ENCODE data around the gene VPS26B. TPM values are rescaled to one million over a fixed set of nuclear protein-coding genes. Genes with fewer than 3 reads are reported as not detected.

VPS26B gene
- total and polyA plus RNA-seq, 2 donors from 2014 or later: 20.5 to 34.6 TPM

DNA sequence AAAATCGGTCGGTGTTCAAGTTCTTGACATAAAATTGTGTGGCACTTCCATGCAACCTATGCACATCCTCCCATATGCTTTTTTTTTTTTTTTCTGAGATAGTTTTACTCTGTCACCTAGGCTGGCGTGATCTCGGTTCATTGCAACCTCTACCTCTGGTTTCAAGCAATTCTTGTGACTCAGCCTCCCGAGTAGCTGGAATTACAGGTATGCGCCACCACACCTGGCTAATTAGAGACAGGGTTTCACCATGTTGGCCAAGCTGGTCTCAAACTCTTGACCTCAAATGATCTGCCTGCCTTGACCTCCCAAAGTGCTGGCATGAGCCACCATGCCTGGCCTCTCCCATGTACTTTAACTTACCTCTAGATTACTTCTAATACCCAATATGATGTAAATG lies 66.7 kb downstream of the VPS26B start:
- TF ChIP-seq, protein P1, sequence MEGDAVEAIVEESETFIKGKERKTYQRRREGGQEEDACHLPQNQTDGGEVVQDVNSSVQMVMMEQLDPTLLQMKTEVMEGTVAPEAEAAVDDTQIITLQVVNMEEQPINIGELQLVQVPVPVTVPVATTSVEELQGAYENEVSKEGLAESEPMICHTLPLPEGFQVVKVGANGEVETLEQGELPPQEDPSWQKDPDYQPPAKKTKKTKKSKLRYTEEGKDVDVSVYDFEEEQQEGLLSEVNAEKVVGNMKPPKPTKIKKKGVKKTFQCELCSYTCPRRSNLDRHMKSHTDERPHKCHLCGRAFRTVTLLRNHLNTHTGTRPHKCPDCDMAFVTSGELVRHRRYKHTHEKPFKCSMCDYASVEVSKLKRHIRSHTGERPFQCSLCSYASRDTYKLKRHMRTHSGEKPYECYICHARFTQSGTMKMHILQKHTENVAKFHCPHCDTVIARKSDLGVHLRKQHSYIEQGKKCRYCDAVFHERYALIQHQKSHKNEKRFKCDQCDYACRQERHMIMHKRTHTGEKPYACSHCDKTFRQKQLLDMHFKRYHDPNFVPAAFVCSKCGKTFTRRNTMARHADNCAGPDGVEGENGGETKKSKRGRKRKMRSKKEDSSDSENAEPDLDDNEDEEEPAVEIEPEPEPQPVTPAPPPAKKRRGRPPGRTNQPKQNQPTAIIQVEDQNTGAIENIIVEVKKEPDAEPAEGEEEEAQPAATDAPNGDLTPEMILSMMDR (IDR thresholded peaks at IDR 0.05; ENCODE audit: borderline replicate concordance, extremely low read depth, insufficient read depth): no peak
- Histone ChIP-seq H3K4me1 (ENCODE audit: control insufficient read depth in 2 of 3, insufficient read depth in 2 of 3, low read depth in 1 of 3, low read length in 3 of 3) (no peaks in the 10 kb centered on the region), H3K27me3 (ENCODE audit: control insufficient read depth, insufficient read depth, low read length) (no peaks in the 10 kb centered on the region), H3K27ac (ENCODE audit: low read depth in 2 of 2, low read length in 2 of 2) (no peak overlapping the region), H3K9me3 (ENCODE audit: control insufficient read depth in 2 of 3, insufficient read depth in 1 of 3, low read length in 3 of 3) (no peaks in the 10 kb centered on the region), H3K4me3 (ENCODE audit: low read length in 3 of 3) (no peak overlapping the region), H3K9ac (ENCODE audit: low read length in 3 of 3) (no peak overlapping the region), H3K36me3 (ENCODE audit: control insufficient read depth in 2 of 3, insufficient read depth in 3 of 3, low read length in 3 of 3) (no peaks in the 10 kb centered on the region)
- DNase-seq (no peak), FAIRE-seq (no peak)
- intact Hi-C loops (cut with DNase I): no loop called here

DNA sequence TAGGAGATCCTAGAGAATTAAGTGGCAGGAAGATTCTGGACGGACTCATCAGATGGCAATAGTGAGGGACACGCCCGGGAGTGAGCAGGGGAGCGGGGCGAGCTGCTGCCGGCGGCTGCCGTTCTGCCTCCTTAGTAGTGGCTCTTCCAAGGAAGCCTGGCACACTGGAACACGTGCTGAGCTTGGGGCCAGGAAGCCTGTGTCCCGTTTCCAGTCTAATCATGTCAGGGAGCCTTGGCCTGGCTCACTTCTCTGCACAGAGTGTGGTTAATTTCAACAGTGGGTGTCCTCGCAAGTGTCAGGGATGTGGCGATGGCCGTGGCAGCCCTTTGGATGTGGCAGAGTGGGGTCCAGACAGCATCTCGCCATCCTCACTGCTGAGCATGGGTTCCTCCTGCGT lies 68.2 kb downstream of the VPS26B start:
- H3K27ac ChIP-seq (ENCODE audit: low read depth in 2 of 2, low read length in 2 of 2): no peak overlapping the region
- H3K4me1 ChIP-seq (ENCODE audit: control insufficient read depth in 2 of 3, insufficient read depth in 2 of 3, low read depth in 1 of 3, low read length in 3 of 3): no peaks in the 10 kb centered on the region
- intact Hi-C loops (cut with DNase I): no loop called here
- H3K9ac ChIP-seq (ENCODE audit: low read length in 3 of 3): no peak overlapping the region
- no peak overlapping the region for H3K4me3 ChIP-seq (ENCODE audit: low read length in 3 of 3)
- H3K36me3 ChIP-seq (ENCODE audit: control insufficient read depth in 2 of 3, insufficient read depth in 3 of 3, low read length in 3 of 3): no peaks in the 10 kb centered on the region
- FAIRE-seq (no peak), DNase-seq (no peak)
- TF ChIP-seq, protein P1 (IDR thresholded peaks at IDR 0.05; ENCODE audit: borderline replicate concordance, extremely low read depth, insufficient read depth): no peak
- no peaks in the 10 kb centered on the region for H3K27me3 ChIP-seq (ENCODE audit: control insufficient read depth, insufficient read depth, low read length)
- no peaks in the 10 kb centered on the region for H3K9me3 ChIP-seq (ENCODE audit: control insufficient read depth in 2 of 3, insufficient read depth in 1 of 3, low read length in 3 of 3)

DNA sequence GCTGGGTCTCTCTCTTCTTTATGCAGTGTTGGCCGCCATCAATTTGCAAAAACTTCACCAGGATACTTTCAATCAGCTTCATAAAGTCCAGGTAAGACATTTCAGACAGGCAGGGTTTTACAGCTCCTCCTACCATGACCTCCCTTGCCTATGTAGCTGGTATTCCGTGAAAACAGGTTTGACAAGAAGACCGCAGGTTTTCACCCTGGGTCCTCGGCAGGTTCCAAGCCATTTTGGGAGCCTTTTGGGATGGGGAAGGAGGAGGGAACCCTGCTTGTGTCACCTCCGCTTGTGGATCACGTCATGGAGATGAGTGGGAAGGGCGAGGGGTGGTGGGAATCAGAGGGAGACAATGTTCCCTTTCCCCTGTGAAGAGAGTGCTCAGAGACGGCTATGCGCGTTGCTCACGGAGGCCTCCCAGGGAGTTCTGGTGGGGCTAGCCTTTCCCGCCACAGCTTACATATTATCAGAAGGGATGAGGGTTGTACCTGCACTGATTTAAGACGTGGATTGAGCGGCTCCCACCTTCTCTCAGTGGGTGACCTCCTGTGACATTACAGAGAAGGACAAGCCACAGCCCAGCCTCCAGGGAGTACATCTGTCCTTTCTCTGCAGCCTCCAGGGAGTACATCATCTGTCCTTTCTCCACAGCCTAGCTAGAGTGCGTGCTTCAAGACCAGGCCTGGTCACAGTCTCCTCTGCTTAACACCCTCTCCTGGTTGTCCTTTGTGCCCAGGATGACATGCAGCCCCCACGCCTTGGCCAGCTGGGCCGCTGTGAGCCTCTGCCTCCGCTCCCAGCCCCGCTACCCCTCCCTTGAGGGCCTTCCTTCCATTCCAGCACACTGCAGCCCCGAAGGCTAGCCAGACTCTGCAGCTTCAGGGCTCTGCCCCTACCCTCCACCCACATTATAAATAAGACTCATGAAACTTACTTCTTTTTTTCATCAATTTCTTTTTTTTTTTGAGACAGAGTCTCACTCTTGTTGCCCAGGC lies 68.9 kb downstream of the VPS26B start:
- Histone ChIP-seq H3K36me3 (ENCODE audit: control insufficient read depth in 2 of 3, insufficient read depth in 3 of 3, low read length in 3 of 3) (no peaks in the 10 kb centered on the region), H3K27ac (ENCODE audit: low read depth in 2 of 2, low read length in 2 of 2) (no peak overlapping the region), H3K9me3 (ENCODE audit: control insufficient read depth in 2 of 3, insufficient read depth in 1 of 3, low read length in 3 of 3) (no peaks in the 10 kb centered on the region), H3K4me3 (ENCODE audit: low read length in 3 of 3) (no peak overlapping the region), H3K9ac (ENCODE audit: low read length in 3 of 3) (no peak overlapping the region), H3K27me3 (ENCODE audit: control insufficient read depth, insufficient read depth, low read length) (no peaks in the 10 kb centered on the region), H3K4me1 (ENCODE audit: control insufficient read depth in 2 of 3, insufficient read depth in 2 of 3, low read depth in 1 of 3, low read length in 3 of 3) (no peaks in the 10 kb centered on the region)
- TF ChIP-seq, protein P1 (IDR thresholded peaks at IDR 0.05; ENCODE audit: borderline replicate concordance, extremely low read depth, insufficient read depth): no peak
- FAIRE-seq (no peak), DNase-seq (peak in 1 of 5 donors; percentile 16)
- intact Hi-C loops (cut with DNase I): no loop called here
